Stimulated activated CD4-positive, alpha-beta T cell treated with anti-CD3 and anti-CD28 coated beads, TNF-alpha, amount 100 ng/mL, for 24 hours (primary cell): ENCODE data around the gene FSTL4.
"Not testable (repeated sequence)": the region's sequence is repeated elsewhere in the genome, so short reads cannot be mapped to it uniquely, and the experiment has no call there.

Experiments
- DNase-seq, 3 experiments: peaks; one replicate each; pipeline ENCODE4 v3.0.0-alpha.2; 2020; ENCODE audit warnings: low read depth in 3 of 3

Gene FSTL4

GRCh38 chr5:133404724-133405123, 207.6 kb downstream of the FSTL4 start:
- DNase-seq: no peak

- no peak for DNase-seq
Observed at GRCh38 chr5:133403741-133404364, 208.5 kb downstream of the FSTL4 start.

DNA sequence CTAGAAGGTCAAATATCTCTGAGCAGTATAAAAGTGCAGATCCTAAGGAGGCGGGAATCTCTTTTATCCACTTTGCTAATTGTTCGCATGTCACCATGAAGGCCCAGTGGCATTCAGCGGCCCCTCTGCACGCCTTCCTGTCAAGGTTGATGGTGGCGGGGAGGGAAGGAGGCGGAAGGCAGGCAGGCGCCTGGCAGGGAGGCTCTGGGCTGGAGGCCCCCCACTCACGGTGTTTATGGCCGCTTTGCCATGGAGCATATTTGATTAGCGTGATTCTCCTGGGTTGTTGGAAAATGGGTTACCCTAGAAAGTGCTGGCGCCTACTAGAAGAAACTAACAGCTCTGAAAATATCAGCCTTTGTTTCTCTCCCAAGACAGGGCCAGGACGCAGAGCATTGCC, 209.6 kb downstream of the FSTL4 start:
- no peak for DNase-seq

- DNase-seq: no peak
Observed at GRCh38 chr5:133401731-133402347, 210.5 kb downstream of the FSTL4 start.

DNA sequence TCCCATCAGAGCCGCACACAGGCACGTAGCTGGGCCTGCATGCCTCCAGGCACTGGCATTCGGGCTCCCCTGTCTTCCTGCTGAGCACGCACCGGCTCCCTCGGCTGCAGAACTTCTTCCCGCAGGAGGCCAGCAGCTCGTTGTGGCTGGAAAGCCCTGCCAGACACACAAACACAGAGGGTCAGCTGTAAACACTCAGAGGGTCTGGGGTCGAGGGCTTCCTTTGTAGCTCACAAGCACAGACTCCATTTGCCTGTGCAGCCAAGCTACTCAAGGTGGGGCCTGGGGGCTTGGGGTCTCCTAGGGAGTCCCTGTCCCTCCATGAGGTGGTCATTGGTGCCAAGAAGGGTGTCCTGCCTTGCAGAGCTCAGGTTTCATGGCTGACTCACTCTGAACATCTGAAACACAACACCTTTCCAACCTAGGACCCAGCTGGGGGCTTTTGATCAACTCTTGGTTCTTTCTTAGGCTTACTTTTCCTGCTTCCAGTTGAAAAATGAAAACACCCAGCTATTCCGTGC, 211.4 kb downstream of the FSTL4 start:
- DNase-seq: no peak

GRCh38 chr5:133400120-133400519, 212.2 kb downstream of the FSTL4 start:
- no peak for DNase-seq

DNA sequence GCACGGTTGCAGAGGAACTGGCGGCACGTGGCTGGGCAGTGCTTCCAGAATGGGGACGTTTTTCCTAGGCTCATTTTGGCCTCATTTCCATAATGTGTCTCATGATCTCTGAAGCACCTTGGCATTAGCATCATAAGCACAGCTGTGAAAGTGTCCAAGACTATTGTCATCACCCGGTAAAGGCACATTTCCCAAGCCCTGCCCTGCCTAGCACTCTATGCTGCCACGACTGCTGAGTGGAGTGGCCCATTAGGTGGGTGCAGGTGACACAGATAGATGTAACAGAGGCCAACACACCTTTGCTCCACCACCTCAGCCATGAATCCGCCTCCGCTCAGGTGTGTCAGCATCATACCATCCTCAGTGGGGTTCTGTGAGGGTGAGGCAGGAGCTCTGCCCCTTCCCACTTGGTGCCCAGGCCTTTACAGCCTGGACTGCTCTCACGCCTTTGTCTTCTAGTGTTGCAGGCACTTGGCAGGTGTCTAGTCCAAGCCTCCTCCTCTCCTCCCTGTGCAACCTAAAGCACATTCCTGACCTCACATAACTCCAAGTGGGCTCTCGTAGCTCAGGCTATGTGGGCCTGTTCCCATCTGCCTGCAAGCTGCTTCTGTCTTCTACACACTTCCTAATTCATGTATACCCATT, 213.0 kb downstream of the FSTL4 start:
- no peak for DNase-seq

DNA sequence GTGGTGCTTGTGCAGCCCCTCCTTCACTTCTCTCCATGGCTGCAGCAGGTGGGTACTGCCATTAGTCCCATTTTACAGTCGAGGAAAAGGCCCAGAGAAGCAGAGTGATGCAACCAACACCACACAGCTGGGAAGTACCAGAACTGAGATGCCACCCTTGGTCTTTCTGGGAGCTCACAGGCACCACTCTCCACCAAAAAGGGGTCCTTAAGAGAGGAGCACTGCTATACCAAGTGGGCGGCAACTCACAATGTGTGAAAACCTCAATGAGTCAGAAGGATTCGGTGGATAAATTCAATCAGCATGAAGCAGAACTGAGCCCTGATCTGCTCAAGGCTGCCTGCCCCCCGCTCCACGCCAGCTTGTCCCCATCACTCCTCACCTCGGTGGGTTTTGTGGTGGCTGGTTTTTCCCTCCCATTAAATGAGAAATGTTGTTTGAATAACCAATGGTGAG, 213.7 kb downstream of the FSTL4 start:
- DNase-seq: peak; percentile 11 to 59 (median 27)

DNA sequence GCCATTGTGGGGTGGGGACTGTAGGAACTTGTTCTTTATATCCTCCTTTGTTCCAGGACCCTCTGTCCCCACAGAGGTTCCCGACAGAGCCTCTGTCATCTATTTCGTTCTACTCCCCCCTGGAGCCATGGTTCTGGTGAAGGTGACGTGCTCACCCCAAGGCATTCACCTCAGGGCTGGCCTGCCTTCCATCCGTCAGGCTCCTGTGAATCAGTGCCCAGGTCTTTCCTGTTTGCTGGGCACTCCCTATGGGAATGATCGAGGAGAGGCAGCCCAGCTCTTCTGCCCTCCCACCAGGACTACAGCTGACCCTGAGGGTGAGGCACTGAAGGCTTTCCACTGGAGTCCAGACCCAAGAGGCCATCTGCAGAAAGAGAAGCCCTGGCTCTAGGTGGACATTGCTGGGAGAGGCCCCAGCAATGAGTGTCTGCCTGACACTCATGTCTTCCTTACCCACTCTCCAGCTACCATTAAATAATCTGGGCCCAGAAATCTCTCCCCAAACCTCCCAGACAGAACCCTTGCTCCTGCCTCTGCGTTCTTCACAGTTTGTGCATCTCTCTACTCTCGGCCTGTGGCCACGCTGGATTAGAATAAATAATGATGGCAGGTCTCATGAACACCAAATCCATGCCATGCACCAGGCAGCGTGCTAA, 214.2 kb downstream of the FSTL4 start:
- DNase-seq: no peak

DNA sequence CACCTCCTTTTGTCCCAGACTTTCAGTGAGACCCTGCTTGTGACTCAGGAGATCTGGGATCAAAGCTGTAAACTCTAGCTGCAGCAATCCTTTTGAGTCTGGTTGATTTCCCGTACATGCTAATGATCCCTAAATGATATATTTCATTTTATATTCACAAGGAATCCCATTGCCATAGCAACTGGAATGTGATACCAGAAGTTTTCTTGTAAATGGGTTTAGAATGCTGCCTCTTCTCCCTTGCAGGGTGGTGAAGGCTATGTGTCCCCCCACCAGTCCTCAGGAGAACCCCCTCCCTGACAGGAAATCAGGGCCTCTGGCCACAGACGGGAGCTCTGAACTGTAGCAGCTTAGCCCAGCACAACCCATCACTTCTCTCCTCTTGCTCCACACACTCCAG, 215.0 kb downstream of the FSTL4 start:
- DNase-seq: no peak

DNA sequence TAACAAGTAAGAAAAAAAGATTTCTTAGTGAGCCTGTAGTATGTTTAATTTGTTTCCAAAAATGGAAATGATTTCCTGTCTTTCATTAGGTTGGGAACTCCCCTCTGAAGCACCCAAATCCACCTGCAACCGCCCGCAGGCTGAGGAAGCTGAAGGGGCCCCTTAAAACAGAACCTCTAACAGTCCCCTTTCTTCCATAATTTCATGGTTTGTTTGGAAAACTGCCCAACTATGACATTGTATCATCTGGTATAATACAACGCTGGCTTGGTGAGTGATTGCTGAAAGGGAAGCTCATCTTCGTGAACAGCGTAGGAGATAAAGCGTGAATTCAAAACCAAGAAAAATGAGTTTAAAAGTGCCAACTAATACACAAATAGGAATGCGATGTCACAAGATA, 215.5 kb downstream of the FSTL4 start:
- no peak for DNase-seq

DNA sequence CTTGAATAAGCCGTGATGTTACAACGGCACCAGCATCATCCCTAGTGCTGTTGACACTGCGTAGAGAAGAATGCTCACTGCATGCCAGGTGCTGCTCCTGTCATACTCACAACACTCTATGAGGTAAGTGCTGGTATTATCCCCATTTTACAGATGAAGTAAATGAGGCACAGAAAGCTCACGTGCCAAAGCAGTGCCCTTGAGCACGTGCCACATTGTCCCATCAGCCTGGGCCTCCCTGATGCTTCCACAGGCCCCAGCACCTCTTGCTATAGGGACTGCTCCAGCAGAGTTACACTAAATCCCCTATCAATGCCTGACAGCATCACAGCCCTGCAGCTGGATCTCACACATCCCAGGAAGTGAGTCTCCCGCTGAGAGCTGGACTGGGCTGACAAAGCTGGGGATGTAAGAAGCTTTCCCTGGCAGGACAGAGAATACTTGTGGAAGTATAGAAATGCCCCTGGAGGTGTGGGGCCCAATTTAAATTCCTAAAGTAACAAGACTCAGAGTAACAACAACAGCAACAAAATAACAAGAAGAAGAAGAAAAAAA, 216.1 kb downstream of the FSTL4 start:
- DNase-seq: no peak

- not testable (repeated sequence) for DNase-seq
Observed at GRCh38 chr5:133395207-133395606, 217.1 kb downstream of the FSTL4 start.

- not testable (repeated sequence) for DNase-seq
Observed at GRCh38 chr5:133394477-133394817, 217.9 kb downstream of the FSTL4 start.

GRCh38 chr5:133393776-133394476, 218.4 kb downstream of the FSTL4 start:
- no peak for DNase-seq

DNA sequence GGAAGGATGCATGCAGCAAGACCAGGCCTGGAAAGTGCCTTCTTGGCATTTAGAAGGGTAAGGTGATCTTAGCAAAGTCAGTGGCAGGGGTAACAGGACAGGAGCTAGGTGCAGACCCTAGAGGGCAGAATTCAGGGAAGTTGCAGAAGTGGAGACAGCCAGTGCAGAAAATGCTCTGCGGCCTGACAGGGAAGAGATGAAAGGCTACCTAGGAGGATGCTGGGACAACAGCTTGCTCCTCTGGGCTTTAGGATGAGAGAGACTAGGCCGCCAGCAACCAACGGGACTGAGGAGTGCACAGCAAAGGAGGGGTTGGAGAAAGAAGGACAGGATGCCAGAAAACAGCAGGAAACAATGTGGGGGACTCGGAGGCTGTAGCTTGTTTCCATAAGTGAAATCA, 219.9 kb downstream of the FSTL4 start:
- no peak for DNase-seq

DNA sequence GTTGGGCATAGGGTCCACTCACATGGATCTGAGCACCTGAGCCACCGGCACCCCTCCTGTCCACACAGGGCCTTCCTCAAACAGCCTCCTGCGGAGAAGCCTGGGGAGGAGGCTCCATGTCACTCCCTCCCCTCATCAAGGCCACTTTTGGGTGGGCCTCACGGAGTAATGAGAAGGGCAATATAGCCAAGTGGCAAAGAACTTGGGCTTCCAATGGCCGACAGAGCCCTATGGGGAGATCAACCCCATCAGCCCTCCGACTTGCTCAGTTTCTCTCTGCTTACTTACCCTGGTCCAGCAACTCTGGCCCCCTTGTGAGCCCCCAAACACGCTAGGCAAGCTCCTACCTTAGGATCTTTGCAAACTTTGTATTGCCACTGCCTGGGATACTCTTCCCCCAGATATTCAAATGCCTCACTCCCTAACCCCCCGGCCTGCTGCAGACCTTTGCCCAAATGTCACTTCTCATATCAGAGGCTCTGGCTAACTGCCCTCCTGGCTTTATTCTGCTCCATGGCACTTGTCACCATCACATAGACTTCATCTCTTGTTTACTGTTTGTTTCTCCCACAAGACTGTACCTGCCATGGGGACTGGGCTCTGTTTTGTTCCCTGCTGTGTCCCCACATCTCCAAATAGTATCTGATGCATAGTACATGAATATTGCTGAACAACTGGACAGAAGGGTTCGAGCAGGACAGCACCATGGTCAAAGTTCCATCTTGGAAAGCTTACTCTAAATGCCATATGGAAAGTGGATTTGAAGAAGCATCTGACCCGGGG, 220.8 kb downstream of the FSTL4 start:
- DNase-seq: no peak

- no peak for DNase-seq
Observed at GRCh38 chr5:133390416-133391353, 221.7 kb downstream of the FSTL4 start.

DNA sequence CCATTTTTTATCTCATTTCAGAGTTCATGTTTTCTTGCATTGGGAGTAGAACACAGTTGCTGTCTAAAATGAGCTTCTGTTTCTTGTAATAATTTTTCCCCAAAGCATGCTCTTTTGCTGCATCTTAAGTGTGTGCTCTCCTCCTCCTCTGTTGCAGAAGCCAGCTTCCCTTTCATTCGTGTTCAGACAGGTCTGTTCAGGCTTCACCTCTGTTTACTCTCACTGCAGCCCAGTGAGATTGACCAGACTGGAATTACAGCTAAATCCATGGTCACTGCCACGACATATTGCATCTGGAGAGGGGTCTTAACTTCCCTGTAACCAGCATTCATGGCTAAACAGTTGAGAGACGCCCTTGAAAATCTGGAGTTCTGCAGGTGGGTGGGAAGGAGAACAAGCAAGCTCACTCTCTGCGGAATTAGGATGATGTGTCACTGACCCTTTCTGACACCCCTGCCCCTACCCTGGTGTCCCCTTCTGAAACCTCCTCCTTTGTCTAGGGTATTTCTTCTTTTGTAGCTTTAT, 223.2 kb downstream of the FSTL4 start:
- no peak for DNase-seq
